GM23338 (cell line): ENCODE measurements around the gene CDK5R2. TPM values are rescaled to one million over a fixed set of nuclear protein-coding genes. Genes with fewer than 3 reads are reported as not detected.

ENCODE experiments used
- ATAC-seq: fragments of 200-7000 bp; cut with Tn5 transposase; 3 replicates; pipeline ENCODE4 v1.9.1; 2020
- DNase-seq: peaks from one replicate; pipeline ENCODE4 v3.0.0-alpha.2; 2015; ENCODE audit warnings: low spot score
- H2AFZ ChIP-seq: fragments of 200-600 bp; sonication (generic); 2 replicates; pipeline ENCODE4 v1.8.0; 2016; ENCODE audit warnings: antibody characterized with exemption, mild to moderate bottlenecking, moderate library complexity
- H3F3A ChIP-seq: fragments of 200-600 bp; sonication (generic); replicated peaks from 2 replicates; pipeline ENCODE4 v1.8.0; 2017; ENCODE audit warnings: antibody characterized with exemption, mixed run types, low read depth
- H3K27ac ChIP-seq: fragments of 200-600 bp; sonication (generic); 2 replicates; pipeline ENCODE4 v1.6.1; 2016; ENCODE audit warnings: low read depth
- H3K27me3 ChIP-seq: fragments of 200-600 bp; sonication (generic); 2 replicates; pipeline ENCODE4 v1.8.0; 2016; ENCODE audit warnings: mild to moderate bottlenecking, mixed run types, moderate library complexity; ENCODE audit not compliant: insufficient read depth
- H3K36me3 ChIP-seq: fragments of 200-600 bp; sonication (generic); 2 replicates; pipeline ENCODE4 v1.8.0; 2016; ENCODE audit warnings: mild to moderate bottlenecking; ENCODE audit not compliant: insufficient read depth
- H3K4me1 ChIP-seq: fragments of 200-600 bp; sonication (generic); 2 replicates; pipeline ENCODE4 v1.8.0; 2016; ENCODE audit warnings: mild to moderate bottlenecking, moderate library complexity; ENCODE audit not compliant: insufficient read depth
- H3K4me2 ChIP-seq: fragments of 200-600 bp; sonication (generic); 2 replicates; pipeline ENCODE4 v1.7.1; 2017; ENCODE audit warnings: mixed run types
- H3K4me3 ChIP-seq: fragments of 200-600 bp; sonication (generic); 2 replicates; pipeline ENCODE4 v1.6.1; 2016; ENCODE audit warnings: mixed run types
- H3K79me2 ChIP-seq: fragments of 200-600 bp; sonication (generic); replicated peaks from 2 replicates; pipeline ENCODE4 v1.8.0; 2017; ENCODE audit warnings: mild to moderate bottlenecking; ENCODE audit not compliant: insufficient read depth
- H3K9me2 ChIP-seq: fragments of 200-600 bp; sonication (generic); 2 replicates; pipeline ENCODE4 v1.8.0; 2017; ENCODE audit not compliant: insufficient read depth
- H4K20me1 ChIP-seq: fragments of 200-600 bp; sonication (generic); replicated peaks from 2 replicates; pipeline ENCODE4 v1.8.0; 2017; ENCODE audit warnings: mild to moderate bottlenecking; ENCODE audit not compliant: insufficient read depth
- H3K27ac Mint-ChIP-seq: 2 replicates; pipeline ENCODE4 v1.8.0; 2020; ENCODE audit warnings: inconsistent platforms, mild to moderate bottlenecking, moderate library complexity, mixed read lengths
- H3K27me3 Mint-ChIP-seq: 3 replicates; pipeline ENCODE4 v1.8.0; 2022; ENCODE audit warnings: low read depth, mild to moderate bottlenecking, moderate library complexity, mixed read lengths, inconsistent platforms; ENCODE audit not compliant: insufficient read depth, poor library complexity
- H3K36me3 Mint-ChIP-seq: 3 replicates; pipeline ENCODE4 v1.8.0; 2021; ENCODE audit warnings: low read depth, mild to moderate bottlenecking, inconsistent platforms, moderate library complexity, mixed read lengths
- H3K4me1 Mint-ChIP-seq: 3 replicates; pipeline ENCODE4 v1.8.0; 2020; ENCODE audit warnings: mild to moderate bottlenecking, inconsistent platforms, mixed read lengths
- H3K4me3 Mint-ChIP-seq: 3 replicates; pipeline ENCODE4 v1.8.0; 2021; ENCODE audit warnings: moderate library complexity, mild to moderate bottlenecking, inconsistent platforms, mixed read lengths
- H3K9me3 Mint-ChIP-seq: 3 replicates; pipeline ENCODE4 v1.8.0; 2020; ENCODE audit warnings: moderate library complexity, mild to moderate bottlenecking, inconsistent platforms, mixed read lengths
- CREB1 ChIP-seq: fragments of 250-450 bp; sonication (Bioruptor Pico); IDR thresholded peaks from 2 replicates; pipeline ENCODE4 v1.5.0; 2020; ENCODE audit warnings: low read depth, mild to moderate bottlenecking, moderate library complexity
- EZH2 ChIP-seq: fragments of 200-600 bp; sonication (generic); IDR thresholded peaks from one replicate; pipeline ENCODE4 v1.8.0; 2017; ENCODE audit warnings: antibody characterized with exemption, mild to moderate bottlenecking, low read depth; ENCODE audit not compliant: unreplicated experiment
- EZH2phosphoT487 ChIP-seq: fragments of 200-600 bp; sonication (generic); IDR thresholded peaks from one replicate; pipeline ENCODE4 v1.8.1; 2018; ENCODE audit warnings: antibody characterized with exemption; ENCODE audit not compliant: unreplicated experiment
- JUNB ChIP-seq: IDR thresholded peaks from one replicate; pipeline ENCODE4 v1.6.1; 2016; ENCODE audit warnings: antibody characterized with exemption; ENCODE audit not compliant: unreplicated experiment
- NANOG ChIP-seq: IDR thresholded peaks from 2 replicates; pipeline ENCODE4 v1.6.1; 2016; ENCODE audit warnings: antibody characterized with exemption, borderline replicate concordance
- POLR2AphosphoS5 ChIP-seq: IDR thresholded peaks from 2 replicates; pipeline ENCODE4 v1.6.1; 2016; ENCODE audit warnings: antibody characterized with exemption, low read depth
- REST ChIP-seq: IDR thresholded peaks from one replicate; pipeline ENCODE4 v1.6.1; 2018; ENCODE audit warnings: antibody characterized with exemption; ENCODE audit not compliant: unreplicated experiment
- STAT1 ChIP-seq: IDR thresholded peaks from one replicate; pipeline ENCODE4 v1.6.1; 2016; ENCODE audit warnings: antibody characterized with exemption; ENCODE audit not compliant: unreplicated experiment
- ZNF114 ChIP-seq: fragments of 250-450 bp; sonication (Bioruptor Pico); IDR thresholded peaks from 2 replicates; pipeline ENCODE4 v1.5.0; 2020; ENCODE audit warnings: mild to moderate bottlenecking, moderate library complexity
- ZNF331 ChIP-seq: fragments of 250-450 bp; sonication (Bioruptor Pico); IDR thresholded peaks from 2 replicates; pipeline ENCODE4 v1.5.0; 2020; ENCODE audit warnings: low read depth, mild to moderate bottlenecking, moderate library complexity
- polyA plus RNA-seq: library from polyadenylated mRNA; unstranded; fragments of >200 nt; fragmentation: Nextera tagmentation; extraction: Ambion mirVana; gene quantifications from 2 replicates; pipeline ENCODE4 v1.2.1, GENCODE V29; 2016
- total RNA-seq: library from RNA; depleted of rRNA; stranded (reverse); fragments of >200 nt; shearing (Covaris generic); gene quantifications from 2 replicates; pipeline ENCODE4 v1.2.3, GENCODE V29; 2014
- TF ChIP-seq, protein P1 (sequence below): IDR thresholded peaks from 2 replicates; pipeline ENCODE4 v1.6.1; 2016; ENCODE audit warnings: antibody characterized with exemption
- TF ChIP-seq, protein P2 (sequence below): fragments of 250-450 bp; sonication (Bioruptor Pico); IDR thresholded peaks from 2 replicates; pipeline ENCODE4 v1.5.0; 2020; ENCODE audit warnings: mild to moderate bottlenecking, moderate library complexity
- TF ChIP-seq, protein P3 (sequence below), 2 experiments: fragments of 200-600 bp in 1 of 2; sonication (generic) in 1 of 2; conservative IDR thresholded peaks; 2 replicates each; pipeline versions ENCODE4 v1.5.1 to v1.6.1; 2016 to 2017; ENCODE audit warnings: antibody characterized with exemption in 2 of 2, low read depth in 2 of 2, mild to moderate bottlenecking in 2 of 2, moderate library complexity in 1 of 2

CDK5R2 gene
- total and polyA plus RNA-seq, 2 experiments from 2014 or later: 0.56 TPM; not detected in 1

DNA sequence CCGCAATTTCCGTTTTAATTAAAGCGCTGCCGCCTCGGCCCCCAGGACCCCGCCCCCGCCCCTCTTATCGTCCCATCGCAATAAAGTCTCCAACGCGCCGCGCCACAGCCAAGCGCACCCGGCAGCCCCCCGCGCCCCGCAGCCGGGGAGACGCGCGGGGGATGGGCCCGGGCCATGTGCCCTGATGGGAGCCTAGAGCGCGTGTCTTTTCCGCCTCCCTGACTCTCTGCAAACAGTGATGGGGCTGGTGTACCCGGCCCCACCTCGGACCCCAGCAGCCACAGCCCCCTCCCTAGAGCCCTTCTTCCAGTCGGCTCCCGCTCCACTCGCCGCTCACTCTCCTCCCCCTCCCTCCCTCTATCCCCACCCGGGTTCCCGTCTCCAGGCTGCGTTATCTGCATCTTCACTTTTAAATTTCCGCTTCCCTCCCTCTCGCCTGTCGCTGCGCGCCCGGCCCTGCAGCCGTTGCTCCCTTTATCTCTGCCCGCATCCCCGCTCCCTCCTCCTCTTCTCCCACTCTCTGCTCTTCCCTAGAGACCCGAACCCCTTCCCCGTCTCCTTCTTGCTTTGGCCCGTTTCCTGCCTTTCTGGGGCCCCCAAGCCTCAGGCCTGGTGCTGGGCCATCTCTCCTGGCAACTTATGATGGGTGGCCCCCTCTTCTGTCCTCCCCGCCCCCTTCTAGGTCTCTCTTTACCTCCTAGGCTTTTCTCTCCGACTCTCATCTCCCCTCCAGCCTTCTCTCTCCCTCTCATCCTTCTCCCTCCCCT lies 26.0 kb downstream of the CDK5R2 start:
- Histone ChIP-seq H3K27ac (no peak overlapping the region), H3K9me2 (no peaks in the 10 kb centered on the region), H3K36me3 (no peaks in the 10 kb centered on the region), H3F3A (0 out of 2 replicates have a peak, but pooled peaks cover 4% of the 10 kb centered on the region), H3K27me3 (peaks cover 99% of the 10 kb centered on the region), H3K4me2 (peak overlapping the region; percentile 81), H4K20me1 (peaks cover 18% of the 10 kb centered on the region), H3K79me2 (no peaks in the 10 kb centered on the region), H3K4me1 (peaks cover 27% of the 10 kb centered on the region; the same call in 1 of the 2 replicates), H2AFZ (peak overlapping the region; percentile 59), H3K4me3 (peak overlapping the region; percentile 51)
- H3K27me3 Mint-ChIP-seq: peaks cover 95% of the 10 kb centered on the region
- no peak overlapping the region for H3K27ac Mint-ChIP-seq
- ATAC-seq (peak; percentile 25), DNase-seq (peak; percentile 86)
- TF ChIP-seq EZH2phosphoT487 (peak; percentile 19), STAT1 (no peak), CREB1 (CRISPR knock-in tag) (no peak), POLR2AphosphoS5 (no peak), ZNF114 (CRISPR knock-in tag) (no peak), EZH2 (peak; percentile 89), REST (no peak), ZNF331 (no peak), NANOG (peak; percentile 9; the same call in 1 of the 2 replicates), JUNB (no peak)
- TF ChIP-seq, protein P1, sequence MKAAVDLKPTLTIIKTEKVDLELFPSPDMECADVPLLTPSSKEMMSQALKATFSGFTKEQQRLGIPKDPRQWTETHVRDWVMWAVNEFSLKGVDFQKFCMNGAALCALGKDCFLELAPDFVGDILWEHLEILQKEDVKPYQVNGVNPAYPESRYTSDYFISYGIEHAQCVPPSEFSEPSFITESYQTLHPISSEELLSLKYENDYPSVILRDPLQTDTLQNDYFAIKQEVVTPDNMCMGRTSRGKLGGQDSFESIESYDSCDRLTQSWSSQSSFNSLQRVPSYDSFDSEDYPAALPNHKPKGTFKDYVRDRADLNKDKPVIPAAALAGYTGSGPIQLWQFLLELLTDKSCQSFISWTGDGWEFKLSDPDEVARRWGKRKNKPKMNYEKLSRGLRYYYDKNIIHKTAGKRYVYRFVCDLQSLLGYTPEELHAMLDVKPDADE: peak; percentile 31; the same call in 1 of the 2 replicates
- TF ChIP-seq, protein P2, sequence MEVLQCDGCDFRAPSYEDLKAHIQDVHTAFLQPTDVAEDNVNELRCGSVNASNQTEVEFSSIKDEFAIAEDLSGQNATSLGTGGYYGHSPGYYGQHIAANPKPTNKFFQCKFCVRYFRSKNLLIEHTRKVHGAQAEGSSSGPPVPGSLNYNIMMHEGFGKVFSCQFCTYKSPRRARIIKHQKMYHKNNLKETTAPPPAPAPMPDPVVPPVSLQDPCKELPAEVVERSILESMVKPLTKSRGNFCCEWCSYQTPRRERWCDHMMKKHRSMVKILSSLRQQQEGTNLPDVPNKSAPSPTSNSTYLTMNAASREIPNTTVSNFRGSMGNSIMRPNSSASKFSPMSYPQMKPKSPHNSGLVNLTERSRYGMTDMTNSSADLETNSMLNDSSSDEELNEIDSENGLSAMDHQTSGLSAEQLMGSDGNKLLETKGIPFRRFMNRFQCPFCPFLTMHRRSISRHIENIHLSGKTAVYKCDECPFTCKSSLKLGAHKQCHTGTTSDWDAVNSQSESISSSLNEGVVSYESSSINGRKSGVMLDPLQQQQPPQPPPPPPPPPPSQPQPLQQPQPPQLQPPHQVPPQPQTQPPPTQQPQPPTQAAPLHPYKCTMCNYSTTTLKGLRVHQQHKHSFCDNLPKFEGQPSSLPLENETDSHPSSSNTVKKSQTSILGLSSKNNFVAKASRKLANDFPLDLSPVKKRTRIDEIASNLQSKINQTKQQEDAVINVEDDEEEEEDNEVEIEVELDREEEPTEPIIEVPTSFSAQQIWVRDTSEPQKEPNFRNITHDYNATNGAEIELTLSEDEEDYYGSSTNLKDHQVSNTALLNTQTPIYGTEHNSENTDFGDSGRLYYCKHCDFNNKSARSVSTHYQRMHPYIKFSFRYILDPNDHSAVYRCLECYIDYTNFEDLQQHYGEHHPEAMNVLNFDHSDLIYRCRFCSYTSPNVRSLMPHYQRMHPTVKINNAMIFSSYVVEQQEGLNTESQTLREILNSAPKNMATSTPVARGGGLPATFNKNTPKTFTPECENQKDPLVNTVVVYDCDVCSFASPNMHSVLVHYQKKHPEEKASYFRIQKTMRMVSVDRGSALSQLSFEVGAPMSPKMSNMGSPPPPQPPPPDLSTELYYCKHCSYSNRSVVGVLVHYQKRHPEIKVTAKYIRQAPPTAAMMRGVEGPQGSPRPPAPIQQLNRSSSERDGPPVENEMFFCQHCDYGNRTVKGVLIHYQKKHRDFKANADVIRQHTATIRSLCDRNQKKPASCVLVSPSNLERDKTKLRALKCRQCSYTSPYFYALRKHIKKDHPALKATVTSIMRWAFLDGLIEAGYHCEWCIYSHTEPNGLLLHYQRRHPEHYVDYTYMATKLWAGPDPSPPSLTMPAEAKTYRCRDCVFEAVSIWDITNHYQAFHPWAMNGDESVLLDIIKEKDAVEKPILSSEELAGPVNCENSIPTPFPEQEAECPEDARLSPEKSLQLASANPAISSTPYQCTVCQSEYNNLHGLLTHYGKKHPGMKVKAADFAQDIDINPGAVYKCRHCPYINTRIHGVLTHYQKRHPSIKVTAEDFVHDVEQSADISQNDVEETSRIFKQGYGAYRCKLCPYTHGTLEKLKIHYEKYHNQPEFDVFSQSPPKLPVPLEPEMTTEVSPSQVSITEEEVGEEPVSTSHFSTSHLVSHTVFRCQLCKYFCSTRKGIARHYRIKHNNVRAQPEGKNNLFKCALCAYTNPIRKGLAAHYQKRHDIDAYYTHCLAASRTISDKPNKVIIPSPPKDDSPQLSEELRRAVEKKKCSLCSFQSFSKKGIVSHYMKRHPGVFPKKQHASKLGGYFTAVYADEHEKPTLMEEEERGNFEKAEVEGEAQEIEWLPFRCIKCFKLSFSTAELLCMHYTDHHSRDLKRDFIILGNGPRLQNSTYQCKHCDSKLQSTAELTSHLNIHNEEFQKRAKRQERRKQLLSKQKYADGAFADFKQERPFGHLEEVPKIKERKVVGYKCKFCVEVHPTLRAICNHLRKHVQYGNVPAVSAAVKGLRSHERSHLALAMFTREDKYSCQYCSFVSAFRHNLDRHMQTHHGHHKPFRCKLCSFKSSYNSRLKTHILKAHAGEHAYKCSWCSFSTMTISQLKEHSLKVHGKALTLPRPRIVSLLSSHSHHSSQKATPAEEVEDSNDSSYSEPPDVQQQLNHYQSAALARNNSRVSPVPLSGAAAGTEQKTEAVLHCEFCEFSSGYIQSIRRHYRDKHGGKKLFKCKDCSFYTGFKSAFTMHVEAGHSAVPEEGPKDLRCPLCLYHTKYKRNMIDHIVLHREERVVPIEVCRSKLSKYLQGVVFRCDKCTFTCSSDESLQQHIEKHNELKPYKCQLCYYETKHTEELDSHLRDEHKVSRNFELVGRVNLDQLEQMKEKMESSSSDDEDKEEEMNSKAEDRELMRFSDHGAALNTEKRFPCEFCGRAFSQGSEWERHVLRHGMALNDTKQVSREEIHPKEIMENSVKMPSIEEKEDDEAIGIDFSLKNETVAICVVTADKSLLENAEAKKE: no peak
- TF ChIP-seq, protein P3, sequence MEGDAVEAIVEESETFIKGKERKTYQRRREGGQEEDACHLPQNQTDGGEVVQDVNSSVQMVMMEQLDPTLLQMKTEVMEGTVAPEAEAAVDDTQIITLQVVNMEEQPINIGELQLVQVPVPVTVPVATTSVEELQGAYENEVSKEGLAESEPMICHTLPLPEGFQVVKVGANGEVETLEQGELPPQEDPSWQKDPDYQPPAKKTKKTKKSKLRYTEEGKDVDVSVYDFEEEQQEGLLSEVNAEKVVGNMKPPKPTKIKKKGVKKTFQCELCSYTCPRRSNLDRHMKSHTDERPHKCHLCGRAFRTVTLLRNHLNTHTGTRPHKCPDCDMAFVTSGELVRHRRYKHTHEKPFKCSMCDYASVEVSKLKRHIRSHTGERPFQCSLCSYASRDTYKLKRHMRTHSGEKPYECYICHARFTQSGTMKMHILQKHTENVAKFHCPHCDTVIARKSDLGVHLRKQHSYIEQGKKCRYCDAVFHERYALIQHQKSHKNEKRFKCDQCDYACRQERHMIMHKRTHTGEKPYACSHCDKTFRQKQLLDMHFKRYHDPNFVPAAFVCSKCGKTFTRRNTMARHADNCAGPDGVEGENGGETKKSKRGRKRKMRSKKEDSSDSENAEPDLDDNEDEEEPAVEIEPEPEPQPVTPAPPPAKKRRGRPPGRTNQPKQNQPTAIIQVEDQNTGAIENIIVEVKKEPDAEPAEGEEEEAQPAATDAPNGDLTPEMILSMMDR (conservative IDR thresholded peaks at IDR 0.05; ENCODE audit: low read depth in 2 of 2): no peak
- H3K36me3 Mint-ChIP-seq: no peaks in the 10 kb centered on the region; the same call in 2 of the 3 replicates
- peak overlapping the region; percentile 56 for H3K4me3 Mint-ChIP-seq
- peaks cover 3% of the 10 kb centered on the region; the same call in 2 of the 3 replicates for H3K9me3 Mint-ChIP-seq
- H3K4me1 Mint-ChIP-seq: peaks cover 17% of the 10 kb centered on the region
